ENCODE measurements around the gene ABCG1.

The ABCG1 gene

DNA sequence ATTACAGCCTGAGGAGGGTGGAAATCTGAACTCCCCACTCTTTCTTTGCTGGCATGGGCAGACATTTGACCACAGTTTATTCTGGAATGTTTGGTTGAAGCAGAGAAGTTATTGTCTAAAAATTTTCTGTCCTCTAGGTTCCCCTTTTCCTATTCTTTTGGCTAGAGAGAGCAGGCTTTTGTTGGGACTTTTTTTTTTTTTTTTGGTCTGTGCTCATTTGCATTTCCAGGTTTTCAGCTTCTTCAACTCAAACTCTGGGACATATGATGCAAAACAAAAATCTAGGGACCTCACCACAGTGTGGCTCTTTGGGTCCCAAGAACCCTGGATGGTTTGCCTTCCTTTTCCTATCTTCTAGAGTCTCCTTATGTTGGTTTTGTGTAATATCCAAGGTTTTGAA lies 10.9 kb upstream of the ABCG1 start:
- no peak for ATAC-seq
- TF ChIP-seq ZNF8 (CRISPR knock-in tag; IDR thresholded peaks at IDR 0.05) (no peak), OSR1 (CRISPR knock-in tag; IDR thresholded peaks at IDR 0.05) (no peak)

GRCh38 chr21:42208801-42209490 lies 10.0 kb upstream of the ABCG1 start:
- TF ChIP-seq ZNF70 (CRISPR knock-in tag; IDR thresholded peaks at IDR 0.05) (no peak), PATZ1 (CRISPR knock-in tag; IDR thresholded peaks at IDR 0.05; ENCODE audit: borderline replicate concordance) (no peak), RARB (CRISPR knock-in tag; IDR thresholded peaks at IDR 0.05) (no peak), CSRNP3 (CRISPR knock-in tag; IDR thresholded peaks at IDR 0.05) (no peak), ARNTL (CRISPR knock-in tag; IDR thresholded peaks at IDR 0.05; ENCODE audit: borderline replicate concordance, low read depth) (no peak), ZFP30 (CRISPR knock-in tag; IDR thresholded peaks at IDR 0.05) (no peak), GLIS3 (CRISPR knock-in tag; IDR thresholded peaks at IDR 0.05) (no peak), TSHZ2 (CRISPR knock-in tag; IDR thresholded peaks at IDR 0.05) (no peak), TCF4 (CRISPR knock-in tag; IDR thresholded peaks at IDR 0.05; ENCODE audit: borderline replicate concordance) (no peak), CSDC2 (CRISPR knock-in tag; IDR thresholded peaks at IDR 0.05) (no peak)
- no peak for ATAC-seq

DNA sequence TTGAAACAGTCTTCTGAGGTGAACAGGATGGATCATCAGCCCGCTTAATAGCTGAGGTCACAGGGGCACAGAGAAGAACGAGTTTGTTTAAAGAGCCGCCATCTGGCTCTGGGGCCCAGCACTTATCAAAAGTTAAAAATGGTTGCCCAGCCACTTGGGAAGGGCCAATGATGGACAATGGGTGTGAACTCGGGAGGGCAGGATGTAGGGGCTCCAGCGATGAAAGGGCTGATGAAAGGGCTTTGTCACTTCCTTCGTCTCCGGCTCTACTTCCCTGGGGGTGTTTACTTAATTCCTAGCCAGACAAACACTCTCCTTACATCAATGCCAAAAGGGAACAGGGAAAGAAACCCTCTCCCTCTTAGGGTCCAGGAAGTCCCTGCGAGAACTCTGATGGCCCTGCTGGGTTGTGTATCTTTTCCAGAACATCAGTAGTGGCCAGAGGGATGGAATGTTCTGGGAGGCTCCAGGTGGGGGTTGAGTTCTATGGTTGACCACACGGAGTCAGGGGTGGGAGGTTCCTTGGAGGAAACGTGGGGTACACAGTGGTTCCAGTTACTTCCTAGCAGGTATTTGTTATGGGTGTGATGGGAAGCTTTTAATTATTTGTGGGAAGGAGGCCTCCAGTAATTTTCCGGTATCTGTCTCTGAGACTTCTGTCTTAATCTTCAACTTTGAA lies 9.0 kb upstream of the ABCG1 start:
- TF ChIP-seq ZNF565 (CRISPR knock-in tag; conservative IDR thresholded peaks at IDR 0.05; ENCODE audit: low read depth) (no peak), ZNF70 (CRISPR knock-in tag; IDR thresholded peaks at IDR 0.05) (no peak), ZC3H10 (CRISPR knock-in tag; IDR thresholded peaks at IDR 0.05) (no peak), CSDC2 (CRISPR knock-in tag; IDR thresholded peaks at IDR 0.05) (no peak), GLIS3 (CRISPR knock-in tag; IDR thresholded peaks at IDR 0.05) (no peak), PPARA (CRISPR knock-in tag; IDR thresholded peaks at IDR 0.05; ENCODE audit: borderline replicate concordance) (no peak), ZFP3 (CRISPR knock-in tag; IDR thresholded peaks at IDR 0.05) (no peak), ARNTL (CRISPR knock-in tag; IDR thresholded peaks at IDR 0.05; ENCODE audit: borderline replicate concordance, low read depth) (no peak), RARB (CRISPR knock-in tag; IDR thresholded peaks at IDR 0.05) (no peak)
- TF ChIP-seq, protein P1, sequence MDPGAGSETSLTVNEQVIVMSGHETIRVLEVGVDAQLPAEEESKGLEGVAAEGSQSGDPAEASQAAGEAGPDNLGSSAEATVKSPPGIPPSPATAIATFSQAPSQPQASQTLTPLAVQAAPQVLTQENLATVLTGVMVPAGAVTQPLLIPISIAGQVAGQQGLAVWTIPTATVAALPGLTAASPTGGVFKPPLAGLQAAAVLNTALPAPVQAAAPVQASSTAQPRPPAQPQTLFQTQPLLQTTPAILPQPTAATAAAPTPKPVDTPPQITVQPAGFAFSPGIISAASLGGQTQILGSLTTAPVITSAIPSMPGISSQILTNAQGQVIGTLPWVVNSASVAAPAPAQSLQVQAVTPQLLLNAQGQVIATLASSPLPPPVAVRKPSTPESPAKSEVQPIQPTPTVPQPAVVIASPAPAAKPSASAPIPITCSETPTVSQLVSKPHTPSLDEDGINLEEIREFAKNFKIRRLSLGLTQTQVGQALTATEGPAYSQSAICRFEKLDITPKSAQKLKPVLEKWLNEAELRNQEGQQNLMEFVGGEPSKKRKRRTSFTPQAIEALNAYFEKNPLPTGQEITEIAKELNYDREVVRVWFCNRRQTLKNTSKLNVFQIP (CRISPR knock-in tag; IDR thresholded peaks at IDR 0.05; ENCODE audit: borderline replicate concordance, low read depth) = no peak
- ATAC-seq = no peak

GRCh38 chr21:42212266-42212665 lies 6.7 kb upstream of the ABCG1 start:
- no peak for ATAC-seq
- TF ChIP-seq PATZ1 (CRISPR knock-in tag; IDR thresholded peaks at IDR 0.05; ENCODE audit: borderline replicate concordance) (no peak), ZNF565 (CRISPR knock-in tag; conservative IDR thresholded peaks at IDR 0.05; ENCODE audit: low read depth) (no peak), ESRRG (CRISPR knock-in tag; IDR thresholded peaks at IDR 0.05) (no peak), GLIS3 (CRISPR knock-in tag; IDR thresholded peaks at IDR 0.05) (no peak), ZFP3 (CRISPR knock-in tag; IDR thresholded peaks at IDR 0.05) (no peak), TSHZ2 (CRISPR knock-in tag; IDR thresholded peaks at IDR 0.05) (no peak), BACH2 (CRISPR knock-in tag; IDR thresholded peaks at IDR 0.05; ENCODE audit: borderline replicate concordance) (no peak), CSDC2 (CRISPR knock-in tag; IDR thresholded peaks at IDR 0.05) (no peak), TCF4 (CRISPR knock-in tag; IDR thresholded peaks at IDR 0.05; ENCODE audit: borderline replicate concordance) (no peak)
- TF ChIP-seq, protein P1 (CRISPR knock-in tag; IDR thresholded peaks at IDR 0.05; ENCODE audit: borderline replicate concordance, low read depth) = no peak

Data from SK-N-SH treated with all-trans-retinoic acid at 6 μM for 48 hours (cell line).